HG02943 (cell line): Measurements from ENCODE around the gene RPL39L.
"Not testable (repeated sequence)": the region's sequence is repeated elsewhere in the genome, so short reads cannot be mapped to it uniquely, and the experiment has no call there.

ENCODE experiments used
- ATAC-seq: cut with Tn5 transposase; IDR thresholded peaks from one replicate; pipeline ENCODE4 v1.9.1; 2021; ENCODE audit warnings: mild to moderate bottlenecking, low read depth, moderate library complexity; ENCODE audit not compliant: unreplicated experiment

The RPL39L gene

DNA sequence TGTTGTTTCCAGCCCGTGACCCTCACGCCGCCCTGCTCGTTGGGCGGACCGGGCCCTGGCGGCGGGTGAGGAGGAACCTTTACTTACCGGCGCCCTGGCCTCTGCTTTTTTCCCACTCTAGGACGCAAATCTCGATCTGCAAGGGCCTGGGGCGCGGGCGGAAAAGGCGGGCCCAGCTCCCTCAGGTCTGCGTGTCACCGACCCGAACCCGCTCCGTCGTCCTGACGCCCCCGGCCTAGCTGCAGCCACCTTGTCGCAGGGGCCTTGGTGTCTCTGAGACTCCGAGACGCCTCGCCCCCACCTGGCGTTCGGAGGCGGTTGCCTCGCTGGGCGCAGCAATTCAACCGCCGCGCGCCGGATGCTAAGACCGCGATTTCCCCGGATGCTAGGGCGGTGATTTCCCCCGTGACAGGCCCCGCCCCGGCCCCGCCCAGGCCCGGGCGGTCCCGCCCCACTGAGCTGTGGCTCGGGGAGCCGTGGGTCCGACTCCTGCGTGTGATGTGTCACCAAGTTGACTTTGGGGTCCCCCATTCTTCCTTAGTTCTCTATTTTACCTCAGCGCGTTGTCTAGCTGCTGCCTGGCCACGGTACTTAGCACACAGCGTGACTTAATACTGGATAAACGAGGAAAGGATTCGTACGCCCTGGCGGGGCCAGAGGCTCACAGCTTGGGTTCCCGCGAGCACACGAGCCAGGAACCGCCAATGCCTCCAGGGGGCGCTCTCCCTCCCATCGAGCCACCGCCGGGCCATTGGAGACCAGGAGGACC, at the start of gene RPL39L:
Gene RPL39L, minus strand, starts transcription at position 371 of the 769 bp plus-strand sequence. CDS start 18,196 bp downstream, outside the sequence.
- peak; percentile 97 for ATAC-seq

DNA sequence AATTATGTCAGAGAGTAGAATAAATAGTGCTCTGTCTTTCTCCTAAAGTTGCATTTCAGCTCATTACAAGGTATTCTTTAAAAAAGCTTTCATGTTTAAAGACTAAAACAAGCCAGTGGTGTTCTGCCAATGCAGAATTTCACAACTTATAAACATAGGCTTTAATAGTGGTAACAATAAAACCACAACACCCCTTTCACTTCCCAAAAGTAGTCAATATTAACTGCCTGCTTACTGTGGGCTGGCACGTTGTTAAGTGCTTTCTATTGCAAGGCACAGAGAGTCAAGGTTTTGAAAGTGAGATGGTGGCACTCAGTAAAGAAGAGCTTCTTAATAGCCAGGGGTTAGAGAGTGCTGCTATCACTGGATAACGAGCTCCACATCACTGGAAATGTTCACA, 49.6 kb upstream of the RPL39L start:
- ATAC-seq: no peak

DNA sequence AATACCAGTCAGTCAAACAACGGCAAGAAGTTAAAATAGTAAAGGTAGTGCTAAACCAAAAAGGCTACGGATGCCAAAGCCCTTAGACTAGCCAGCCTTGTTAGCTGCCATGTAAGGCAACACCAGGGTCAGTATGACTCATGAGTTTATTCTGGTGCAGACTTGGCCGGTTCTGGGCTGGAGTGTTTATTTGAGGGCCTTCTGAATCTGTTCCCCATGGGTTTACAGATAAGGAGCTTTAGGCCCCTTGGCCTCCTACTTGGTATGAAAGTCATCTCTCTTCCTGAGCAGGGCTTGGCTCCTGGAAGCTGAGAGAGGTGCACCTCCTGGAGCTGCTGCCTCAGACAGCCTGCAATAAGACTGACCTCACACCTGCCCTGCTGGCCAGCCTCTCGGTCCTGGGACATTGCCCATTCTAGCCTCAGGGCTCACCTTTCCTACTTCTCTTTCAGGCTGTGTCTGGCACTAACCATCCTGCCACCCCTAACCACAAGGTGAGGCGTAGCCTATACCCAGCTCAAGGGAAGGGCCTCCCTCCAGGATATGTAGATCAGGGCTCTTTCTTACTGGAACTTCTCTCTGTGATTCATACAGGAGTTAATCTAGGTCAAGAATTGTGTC, 47.6 kb upstream of the RPL39L start:
- ATAC-seq: no peak

DNA sequence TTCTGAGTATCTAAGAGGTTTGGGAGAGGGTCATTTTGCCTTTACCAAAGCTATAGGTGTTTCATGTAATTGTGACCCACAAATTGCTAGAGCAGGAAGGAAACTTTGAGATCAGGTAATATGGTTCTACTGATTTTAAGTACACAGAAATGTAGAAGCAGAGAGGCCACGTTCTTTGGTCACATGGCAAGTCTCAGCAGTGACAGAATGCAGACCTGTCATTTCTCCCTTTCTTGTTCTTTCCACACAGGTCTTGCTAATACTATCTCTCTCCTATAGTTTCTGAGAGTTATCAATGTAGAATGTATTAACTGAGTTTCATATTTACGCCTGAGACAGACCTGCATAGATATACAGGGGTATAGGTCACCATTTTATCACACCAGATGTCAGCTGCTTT, 47.1 kb upstream of the RPL39L start:
- no peak for ATAC-seq

DNA sequence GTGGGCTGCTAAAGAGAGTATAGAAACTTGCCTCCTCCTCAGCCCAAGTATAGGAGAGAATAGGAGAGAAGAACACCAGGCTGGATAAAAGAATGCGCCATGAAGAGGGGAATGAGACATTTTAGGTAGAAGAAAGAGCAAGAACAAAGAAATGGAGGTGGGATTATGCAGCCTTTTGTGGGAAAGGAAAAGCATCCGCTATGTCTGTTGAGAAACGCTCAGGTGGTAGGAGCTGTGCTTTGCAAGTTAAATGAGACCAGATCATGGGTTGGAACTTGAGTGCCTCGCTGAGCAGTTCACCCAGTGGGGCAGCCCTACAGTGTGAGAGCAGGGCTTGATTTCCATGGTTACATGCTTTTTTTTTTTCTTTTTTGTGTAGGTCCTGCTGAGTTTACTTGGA, 46.5 kb upstream of the RPL39L start:
- ATAC-seq: no peak

DNA sequence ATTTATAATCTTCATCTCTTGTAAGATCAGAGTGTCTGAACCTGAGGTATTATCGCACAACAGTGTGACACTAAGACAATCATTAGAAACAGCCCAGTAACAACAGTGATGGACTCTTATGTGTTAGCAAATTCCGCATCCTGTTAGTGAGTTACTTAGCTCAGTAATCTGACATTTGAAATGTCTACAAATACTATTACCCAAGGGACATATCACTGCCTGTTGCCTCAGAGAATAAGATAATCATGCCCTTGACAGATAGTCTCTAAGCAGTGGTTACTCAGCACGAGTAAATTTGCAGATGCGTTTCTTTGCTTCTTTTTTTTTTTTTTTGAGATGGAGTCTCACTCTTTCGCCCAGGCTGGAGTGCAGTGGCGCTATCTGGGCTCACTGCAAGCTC, 44.6 kb upstream of the RPL39L start:
- no peak for ATAC-seq

DNA sequence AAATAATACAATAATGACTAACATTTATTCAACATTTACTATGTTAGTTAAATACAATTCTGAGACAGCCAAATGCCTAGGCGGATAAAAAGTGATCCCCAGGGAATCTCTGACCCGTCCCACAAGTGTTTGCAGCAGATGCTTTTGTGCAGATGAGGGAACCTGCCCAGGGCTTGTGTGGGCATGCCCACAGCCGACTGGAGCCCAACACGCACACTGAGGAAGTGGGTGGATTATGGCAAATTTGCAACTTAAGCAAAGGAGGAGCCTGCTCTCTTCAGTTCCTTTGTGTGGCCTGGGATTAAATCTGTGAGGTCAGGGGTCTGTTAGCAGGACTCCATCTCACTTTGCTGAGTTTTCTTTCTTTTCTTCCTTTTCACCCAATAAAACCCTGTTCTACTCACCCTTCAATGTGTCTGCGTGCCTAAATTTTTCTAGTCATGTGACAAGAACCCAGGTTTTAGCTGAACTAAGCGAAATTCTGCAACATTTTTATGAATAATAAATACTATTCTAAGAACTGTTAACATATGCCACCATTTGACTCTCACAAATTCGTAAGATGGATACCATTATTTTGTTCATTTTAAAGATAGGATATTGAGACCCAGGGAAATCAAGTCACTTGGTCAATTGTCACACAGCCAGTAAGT, 44.0 kb upstream of the RPL39L start:
- ATAC-seq: no peak

DNA sequence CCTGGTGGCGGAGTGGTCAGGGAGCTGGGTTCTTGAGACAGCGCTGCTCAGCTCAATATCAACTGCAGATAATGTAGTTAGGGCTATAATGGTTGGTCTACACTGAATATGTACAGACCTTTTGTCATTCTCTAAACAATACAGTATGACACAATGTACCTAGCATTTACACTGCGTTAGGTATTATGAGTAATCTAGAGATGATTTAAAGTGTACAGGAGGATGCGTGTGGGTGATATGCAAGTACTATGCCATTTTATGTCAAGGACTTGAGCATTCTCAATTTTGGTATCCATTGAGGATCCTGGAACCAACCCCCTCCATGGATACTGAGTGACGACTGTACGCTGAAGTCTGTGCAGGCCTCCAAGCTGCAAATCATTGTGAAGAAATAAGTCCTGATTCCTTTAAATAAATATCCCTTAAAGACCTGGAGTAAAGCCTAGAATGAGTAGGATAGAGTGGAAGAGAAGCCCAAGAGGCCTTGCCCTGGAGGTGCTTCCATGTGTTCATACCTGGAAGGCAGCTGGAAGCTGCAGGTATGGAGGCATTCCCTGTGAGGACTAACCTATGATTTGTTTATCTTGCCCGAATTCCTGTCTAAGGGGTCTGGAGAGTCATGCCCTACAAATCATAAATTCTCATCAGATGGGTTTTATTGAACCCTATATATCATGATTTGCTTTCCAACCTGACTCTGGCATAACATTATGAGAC, 42.3 kb upstream of the RPL39L start:
- no peak for ATAC-seq

DNA sequence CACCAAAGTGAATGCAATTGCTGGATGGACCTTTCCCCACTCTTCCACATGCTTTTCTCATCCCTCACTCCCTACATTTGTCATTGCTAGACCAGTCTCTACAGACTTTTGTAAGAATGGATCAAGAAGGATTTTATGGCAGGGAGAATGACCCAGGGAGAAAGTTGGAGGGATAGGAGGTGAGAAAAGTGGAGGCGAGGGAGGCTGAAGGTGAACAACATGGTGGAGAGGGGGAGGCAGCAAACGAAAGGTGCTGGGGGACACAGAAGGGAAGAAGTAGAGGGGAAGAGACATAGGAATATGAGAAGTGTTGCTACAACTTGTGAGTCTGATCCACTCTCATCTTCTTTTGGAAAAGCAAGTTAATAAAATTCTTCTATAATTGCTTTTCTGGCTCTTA, 33.6 kb upstream of the RPL39L start:
- no peak for ATAC-seq

DNA sequence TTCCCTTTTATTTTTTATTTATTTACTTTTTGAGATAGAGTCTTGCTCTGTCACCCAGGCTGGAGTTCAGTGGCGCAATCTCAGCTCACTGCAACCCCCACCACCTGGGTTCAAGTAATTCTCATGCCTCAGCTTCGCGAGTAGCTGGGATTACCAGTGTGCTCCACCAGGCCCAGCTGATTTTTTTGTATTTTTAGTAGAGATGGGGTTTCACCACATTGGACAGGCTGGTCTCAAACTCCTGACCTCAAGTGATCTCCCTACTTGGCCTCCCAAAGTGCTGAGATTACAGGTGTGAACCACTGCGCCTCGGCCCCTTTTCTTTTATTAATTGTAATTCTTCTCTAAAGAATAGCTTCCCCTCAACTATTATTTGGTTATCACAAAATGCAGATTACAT, 31.6 kb upstream of the RPL39L start:
- not testable (repeated sequence) for ATAC-seq

DNA sequence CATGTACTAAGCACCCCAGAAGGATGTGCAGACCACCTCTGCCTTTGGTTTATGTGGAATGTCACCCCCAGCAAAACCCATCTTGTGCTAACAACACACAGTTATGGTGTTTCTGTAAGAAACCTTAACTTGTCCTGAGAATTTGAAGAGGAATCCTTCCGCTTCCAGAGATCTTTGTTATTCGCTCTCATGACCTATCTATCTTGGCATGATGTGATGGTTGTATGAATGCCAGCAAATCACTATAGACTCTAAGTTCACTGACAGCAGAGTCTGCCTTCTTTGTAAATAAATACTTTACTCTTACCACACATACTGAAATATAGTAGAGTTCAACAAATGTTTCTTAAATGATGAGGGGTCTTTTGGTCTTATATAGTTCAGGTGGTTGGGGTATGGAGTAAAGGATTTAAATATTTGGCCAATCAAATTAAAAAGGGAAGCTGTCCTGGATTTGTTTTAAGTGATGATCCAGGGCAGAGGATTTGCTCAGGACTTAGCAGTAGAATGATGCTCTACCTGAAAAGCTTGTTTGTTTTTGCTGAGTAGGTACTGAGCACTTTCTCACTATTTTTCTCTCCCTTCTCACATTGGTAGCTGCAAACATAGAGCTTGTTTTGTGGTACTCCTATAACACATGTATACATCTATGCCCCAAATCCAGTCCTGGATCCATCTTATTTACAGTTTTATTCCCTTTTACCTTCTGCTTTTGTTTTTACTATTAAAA, 30.1 kb upstream of the RPL39L start:
- no peak for ATAC-seq

DNA sequence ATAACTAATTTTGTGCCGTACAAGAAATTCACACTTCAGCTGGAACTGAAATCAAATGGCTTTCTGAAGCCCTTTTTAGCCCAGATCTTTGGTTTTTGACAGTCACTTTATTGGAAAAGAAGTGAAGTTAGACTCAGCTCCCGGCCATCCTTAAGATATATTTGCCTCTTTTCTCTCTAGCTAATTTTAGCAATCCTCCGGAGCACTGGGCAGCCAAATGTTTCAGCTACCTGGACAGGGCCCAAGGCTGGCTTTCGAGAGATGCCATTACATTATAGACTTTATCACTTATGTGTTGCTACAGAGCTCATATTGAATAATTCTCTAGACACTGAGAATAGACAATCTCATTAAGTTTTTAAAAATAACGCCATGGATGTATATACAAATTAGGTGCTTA, 28.5 kb upstream of the RPL39L start:
- no peak for ATAC-seq

DNA sequence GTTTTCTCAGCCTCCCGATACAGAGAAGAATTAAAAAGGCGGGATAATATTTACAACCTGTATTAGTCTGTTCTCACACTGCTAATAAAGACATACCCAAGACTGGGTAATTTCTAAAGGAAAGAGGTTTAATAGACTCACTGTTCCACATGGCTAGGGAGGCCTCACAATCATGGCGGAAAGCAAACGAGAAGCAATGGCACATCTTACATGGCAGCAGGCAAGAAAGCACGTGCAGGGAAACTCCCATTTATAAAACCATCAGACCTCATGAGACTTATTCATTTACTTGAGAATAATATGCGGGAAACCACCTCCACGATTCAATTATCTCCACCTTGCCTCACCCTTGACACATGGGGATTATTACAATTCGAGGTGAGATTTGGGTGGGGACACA, 27.5 kb upstream of the RPL39L start:
- ATAC-seq: no peak

DNA sequence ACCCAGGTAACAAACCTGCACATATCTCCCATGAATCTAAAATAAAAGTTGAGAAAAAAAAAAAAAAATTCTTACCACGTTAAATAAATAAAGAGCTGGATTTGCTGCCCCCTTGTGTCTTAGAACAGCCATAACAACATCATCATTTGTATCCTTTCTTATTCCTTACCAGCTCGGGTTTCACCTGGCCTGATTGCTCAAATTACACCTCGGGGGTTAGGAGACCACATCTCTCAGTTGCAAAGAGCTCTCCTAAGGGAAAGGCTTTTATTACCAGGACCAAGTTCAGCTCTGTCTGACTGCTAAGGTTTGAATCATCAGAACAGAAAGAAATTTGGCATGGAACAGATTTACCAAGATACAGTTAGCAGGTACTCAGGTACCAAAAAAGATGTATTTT, 25.8 kb upstream of the RPL39L start:
- no peak for ATAC-seq

DNA sequence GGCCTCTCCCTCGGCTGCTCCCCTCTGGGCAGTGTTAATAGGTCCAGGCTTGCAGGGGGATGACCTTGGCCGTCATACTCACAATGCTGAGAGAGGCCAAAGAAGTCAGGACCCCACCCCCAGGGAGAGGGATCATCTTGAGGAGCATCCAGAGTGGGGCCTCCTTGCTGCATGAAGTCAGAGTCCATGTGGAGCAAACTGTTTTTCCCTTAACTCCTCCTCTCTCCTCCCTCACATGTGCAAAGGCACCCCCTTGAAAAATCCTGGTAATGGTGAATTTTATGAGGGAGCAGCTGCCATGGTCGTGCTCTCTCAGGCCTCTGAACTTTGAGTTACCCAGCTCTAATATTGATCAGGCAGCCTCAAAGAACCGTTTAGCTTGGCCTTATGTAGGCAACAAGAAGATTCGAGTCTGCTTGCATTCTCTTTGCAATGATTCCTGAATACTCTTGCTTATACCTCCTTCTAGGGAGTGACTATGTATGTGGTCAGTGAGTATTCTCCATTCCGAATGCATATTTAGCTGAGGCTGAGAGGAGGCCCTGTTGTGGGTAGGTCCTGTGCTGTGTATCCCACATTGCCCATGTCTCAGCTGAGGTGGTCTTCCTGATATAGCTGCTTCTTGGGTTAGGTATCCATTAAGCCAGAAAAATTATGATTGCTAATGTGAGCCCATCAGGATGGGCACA, 23.1 kb upstream of the RPL39L start:
- no peak for ATAC-seq

DNA sequence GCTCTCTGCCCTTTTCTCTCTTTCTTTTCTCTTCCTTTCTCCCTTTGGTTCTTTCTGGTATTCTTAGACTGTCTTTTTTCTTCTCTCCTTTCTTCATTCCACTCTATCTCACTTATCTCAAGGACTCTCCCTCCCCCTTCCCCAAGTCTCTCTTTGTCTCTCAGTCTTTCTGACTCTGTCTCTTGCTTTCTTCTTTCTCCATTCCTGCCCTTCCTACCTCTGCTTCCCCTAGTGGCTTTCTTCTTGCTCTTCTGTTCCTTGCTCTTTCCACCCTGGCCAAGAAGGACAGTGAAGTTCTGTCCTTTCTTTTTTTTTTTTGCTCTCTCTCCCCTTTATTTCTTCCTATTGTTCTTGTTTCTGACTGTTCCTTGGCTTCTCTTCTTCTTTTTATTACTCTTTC, 22.3 kb upstream of the RPL39L start:
- ATAC-seq: no peak

DNA sequence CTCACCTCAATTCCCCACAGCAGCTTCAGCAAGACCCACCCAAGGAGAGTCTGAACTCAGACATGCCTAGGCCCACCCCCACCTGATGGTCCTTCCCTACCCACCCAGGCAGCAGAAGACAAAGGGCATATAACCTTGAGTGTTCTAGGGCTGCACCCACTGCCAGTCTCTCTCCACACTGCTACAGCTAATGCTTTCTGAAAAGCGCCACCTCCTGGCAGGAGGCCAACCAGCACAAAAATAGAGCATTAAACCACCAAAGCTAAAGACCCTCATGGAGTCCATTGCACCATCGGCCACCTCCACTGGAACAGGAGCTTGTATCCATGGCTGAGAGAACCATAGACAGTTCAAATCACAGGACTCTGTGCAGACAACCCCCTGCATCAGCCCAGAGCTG, 11.3 kb upstream of the RPL39L start:
- ATAC-seq: no peak

DNA sequence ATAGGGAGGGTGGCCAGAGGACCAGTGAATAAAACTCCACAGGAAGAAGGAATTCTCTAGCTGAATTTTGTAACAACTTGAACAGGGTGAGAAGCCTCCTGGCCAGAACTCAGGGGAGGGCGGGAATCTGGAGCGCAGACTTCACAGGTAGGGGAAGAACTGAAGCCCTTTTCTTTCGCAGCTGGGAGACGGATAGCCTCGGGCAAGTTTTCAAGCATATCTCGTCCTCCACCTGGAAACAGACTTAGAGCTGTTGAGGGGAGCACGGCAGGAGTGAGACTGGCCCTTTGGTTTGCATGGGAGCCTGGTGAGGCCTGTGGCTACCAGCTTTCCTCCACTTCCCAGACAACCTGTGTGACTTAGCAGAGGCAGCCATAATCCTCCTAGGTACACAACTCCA, 10.9 kb upstream of the RPL39L start:
- ATAC-seq: no peak

DNA sequence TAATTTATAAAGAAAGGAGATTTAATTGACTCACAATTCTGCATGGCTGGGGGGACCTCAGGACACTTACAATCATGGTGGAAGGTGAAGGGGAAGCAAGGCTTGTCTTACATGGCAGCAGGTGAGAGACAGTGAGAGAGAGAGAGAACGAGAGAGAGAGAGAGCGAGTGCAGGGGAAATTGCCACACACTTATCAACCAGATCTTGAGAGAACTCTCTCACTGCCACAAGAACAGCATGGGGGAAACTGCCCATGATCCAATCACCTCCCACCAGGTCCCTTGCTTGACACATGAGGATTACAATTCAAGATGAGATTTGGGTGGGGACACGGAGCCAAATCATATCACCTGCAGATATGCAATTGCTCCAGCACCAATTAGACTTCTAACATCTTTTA, 7.1 kb upstream of the RPL39L start:
- ATAC-seq: no peak
